ENCODE data around the gene NKD1. TPM values are rescaled to one million over a fixed set of nuclear protein-coding genes. Genes with fewer than 3 reads are reported as not detected.

Gene NKD1
- total RNA-seq, 1 donor from 2014 or later, result 2.1 TPM

DNA sequence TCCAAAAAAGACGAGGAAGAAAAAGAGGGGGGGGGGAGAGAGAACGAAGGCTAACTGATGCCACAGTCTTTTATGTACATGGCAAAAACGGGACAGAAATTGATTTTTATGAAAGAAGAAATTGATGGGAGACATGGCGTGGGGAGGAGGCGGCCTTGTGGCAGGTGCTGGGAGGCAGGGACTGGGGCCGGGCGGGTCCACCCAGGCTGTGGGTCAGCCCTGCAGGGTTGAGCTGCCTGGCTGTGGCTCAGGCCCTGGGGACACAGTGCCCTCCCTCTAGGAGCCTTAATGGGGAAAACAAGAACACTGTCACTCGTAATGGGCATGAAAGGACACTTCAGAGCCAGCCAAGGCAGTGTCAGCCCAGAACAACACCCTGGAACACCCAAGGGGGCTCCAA, 98.1 kb downstream of the NKD1 start:
- Histone ChIP-seq H3K27ac (ENCODE audit: low read depth, low read length) (no peak overlapping the region), H3K9me3 (ENCODE audit: control insufficient read depth in 3 of 3, low read length in 3 of 3) (no peaks in the 10 kb centered on the region), H3K36me3 (ENCODE audit: control insufficient read depth in 3 of 3, insufficient read depth in 3 of 3, low read length in 3 of 3) (no peaks in the 10 kb centered on the region), H3K4me3 (ENCODE audit: low read length in 3 of 3) (no peak overlapping the region), H3K4me1 (ENCODE audit: control insufficient read depth in 3 of 3, insufficient read depth in 3 of 3, low read length in 3 of 3) (peaks cover 0 to 4% (median 0%) of the 10 kb centered on the region in 3 donors), H3K9ac (ENCODE audit: low read depth in 1 of 3, low read length in 3 of 3) (no peak overlapping the region), H3K27me3 (ENCODE audit: control insufficient read depth in 3 of 3, insufficient read depth in 3 of 3, low read length in 3 of 3) (peaks cover 0 to 3% (median 3%) of the 10 kb centered on the region in 3 donors)

GRCh38 chr16:50651835-50652438, 103.7 kb downstream of the NKD1 start:
- Histone ChIP-seq H3K4me3 (ENCODE audit: low read length in 3 of 3) (no peak overlapping the region), H3K9ac (ENCODE audit: low read depth in 1 of 3, low read length in 3 of 3) (no peak overlapping the region), H3K9me3 (ENCODE audit: control insufficient read depth in 3 of 3, low read length in 3 of 3) (no peaks in the 10 kb centered on the region), H3K27me3 (ENCODE audit: control insufficient read depth in 3 of 3, insufficient read depth in 3 of 3, low read length in 3 of 3) (peaks cover 0 to 5% (median 0%) of the 10 kb centered on the region in 3 donors), H3K27ac (ENCODE audit: low read depth, low read length) (no peak overlapping the region), H3K36me3 (ENCODE audit: control insufficient read depth in 3 of 3, insufficient read depth in 3 of 3, low read length in 3 of 3) (no peaks in the 10 kb centered on the region), H3K4me1 (ENCODE audit: control insufficient read depth in 3 of 3, insufficient read depth in 3 of 3, low read length in 3 of 3) (no peaks in the 10 kb centered on the region)

DNA sequence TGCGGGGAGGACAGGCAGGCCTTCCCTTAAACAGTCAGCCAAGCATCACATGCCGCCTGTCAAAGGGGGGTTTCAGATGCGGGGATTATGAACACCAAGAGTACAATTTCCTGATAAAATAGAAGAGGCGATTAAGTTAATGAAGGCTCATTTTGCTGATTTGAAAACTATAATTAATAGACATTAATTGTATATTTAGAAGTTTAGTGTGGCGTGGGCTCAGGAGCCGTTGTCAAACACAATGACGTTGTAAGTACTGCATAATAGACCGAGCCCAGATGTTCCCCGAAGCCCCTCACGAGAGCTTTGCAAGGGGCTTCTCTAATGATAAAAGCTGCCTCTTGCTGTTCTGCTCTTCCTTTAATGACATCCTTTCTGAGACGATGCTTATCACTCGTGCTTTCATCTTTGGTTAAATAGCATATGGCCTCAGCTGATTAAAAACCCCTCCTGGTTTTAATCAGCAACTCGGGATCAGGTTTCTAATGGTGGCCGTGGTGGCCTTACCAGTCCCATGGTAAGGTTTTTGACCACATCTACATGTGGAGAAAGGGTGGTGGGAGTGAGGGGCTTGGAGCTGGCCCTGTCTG, 104.7 kb downstream of the NKD1 start:
- Histone ChIP-seq H3K4me3 (ENCODE audit: low read length in 3 of 3) (no peak overlapping the region), H3K36me3 (ENCODE audit: control insufficient read depth in 3 of 3, insufficient read depth in 3 of 3, low read length in 3 of 3) (no peaks in the 10 kb centered on the region), H3K9me3 (ENCODE audit: control insufficient read depth in 3 of 3, low read length in 3 of 3) (no peaks in the 10 kb centered on the region), H3K27me3 (ENCODE audit: control insufficient read depth in 3 of 3, insufficient read depth in 3 of 3, low read length in 3 of 3) (peaks cover 0 to 5% (median 0%) of the 10 kb centered on the region in 3 donors), H3K27ac (ENCODE audit: low read depth, low read length) (no peak overlapping the region), H3K9ac (ENCODE audit: low read depth in 1 of 3, low read length in 3 of 3) (no peak overlapping the region), H3K4me1 (ENCODE audit: control insufficient read depth in 3 of 3, insufficient read depth in 3 of 3, low read length in 3 of 3) (no peaks in the 10 kb centered on the region)

DNA sequence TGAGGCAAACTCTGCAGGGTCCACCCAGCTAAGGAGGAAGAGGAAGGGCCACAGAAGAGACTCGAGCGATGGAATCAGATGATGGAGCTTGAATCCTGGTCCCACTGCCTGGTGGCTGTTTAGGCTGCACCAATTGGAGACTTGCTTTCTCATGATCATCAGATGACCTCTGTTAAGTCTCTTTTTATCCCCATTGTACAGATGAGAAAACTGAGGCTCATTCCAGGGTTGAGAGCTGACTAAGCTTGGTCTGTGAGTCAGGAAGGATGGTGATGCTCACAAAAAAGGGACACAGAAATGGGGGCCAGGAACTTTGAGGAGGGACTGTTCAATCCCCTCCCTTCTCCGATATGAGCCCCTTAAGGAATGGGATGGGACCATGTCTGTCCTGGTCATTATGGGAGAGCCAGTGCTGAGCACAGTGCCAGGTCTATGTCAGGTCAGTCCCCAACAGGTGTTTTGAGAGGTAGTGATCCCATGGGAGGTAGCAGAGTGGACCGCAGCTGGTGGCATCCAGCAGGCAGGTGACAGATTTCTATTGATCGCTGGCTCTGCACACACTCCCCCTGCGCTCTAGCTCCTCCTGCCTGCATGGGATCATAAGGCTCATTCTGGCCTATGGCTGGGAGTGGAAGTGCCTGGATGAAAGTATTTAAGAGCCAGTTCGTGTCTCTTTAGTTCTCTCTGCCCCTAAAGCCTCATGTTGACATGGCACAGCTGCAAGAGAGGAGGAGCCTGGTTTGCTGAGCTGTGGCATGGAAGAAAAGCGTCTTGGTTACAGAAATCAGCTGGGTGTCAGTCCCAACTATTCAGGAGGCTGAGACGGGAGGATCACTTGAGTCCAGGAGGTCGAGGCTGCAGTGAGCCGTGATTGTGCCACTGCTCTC, 105.7 kb downstream of the NKD1 start:
- Histone ChIP-seq H3K9ac (ENCODE audit: low read depth in 1 of 3, low read length in 3 of 3) (no peak overlapping the region), H3K9me3 (ENCODE audit: control insufficient read depth in 3 of 3, low read length in 3 of 3) (no peaks in the 10 kb centered on the region), H3K27me3 (ENCODE audit: control insufficient read depth in 3 of 3, insufficient read depth in 3 of 3, low read length in 3 of 3) (peaks cover 0 to 5% (median 0%) of the 10 kb centered on the region in 3 donors), H3K27ac (ENCODE audit: low read depth, low read length) (no peak overlapping the region), H3K4me1 (ENCODE audit: control insufficient read depth in 3 of 3, insufficient read depth in 3 of 3, low read length in 3 of 3) (no peaks in the 10 kb centered on the region), H3K4me3 (ENCODE audit: low read length in 3 of 3) (no peak overlapping the region), H3K36me3 (ENCODE audit: control insufficient read depth in 3 of 3, insufficient read depth in 3 of 3, low read length in 3 of 3) (no peaks in the 10 kb centered on the region)

DNA sequence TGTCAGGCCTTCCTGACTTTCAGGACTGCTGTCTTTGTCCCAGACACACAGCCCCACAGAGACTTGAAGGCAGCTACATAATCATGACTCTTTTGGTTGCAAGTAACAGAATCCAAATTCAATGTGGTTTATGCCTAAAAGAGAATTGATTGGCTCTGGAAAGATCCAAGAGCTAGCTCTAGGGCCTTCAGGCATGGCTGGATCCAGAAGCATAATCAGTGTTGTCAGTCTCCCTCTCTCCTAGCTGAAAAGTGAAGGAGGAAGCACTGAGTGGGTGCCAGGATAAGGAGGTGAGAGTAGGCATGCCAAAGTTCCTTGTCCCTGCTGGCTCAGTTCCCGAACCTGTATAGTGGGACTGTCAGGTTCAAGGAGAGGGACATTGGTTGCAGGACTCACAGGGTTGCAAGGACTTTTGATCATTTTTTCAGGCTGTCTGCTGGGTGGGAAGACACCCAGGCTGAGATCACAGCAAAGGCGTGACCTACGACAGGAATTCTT, 107.4 kb downstream of the NKD1 start:
- H3K36me3 ChIP-seq (ENCODE audit: control insufficient read depth in 3 of 3, insufficient read depth in 3 of 3, low read length in 3 of 3), result no peaks in the 10 kb centered on the region
- no peak overlapping the region for H3K4me3 ChIP-seq (ENCODE audit: low read length in 3 of 3)
- no peaks in the 10 kb centered on the region for H3K9me3 ChIP-seq (ENCODE audit: control insufficient read depth in 3 of 3, low read length in 3 of 3)
- no peak overlapping the region for H3K27ac ChIP-seq (ENCODE audit: low read depth, low read length)
- H3K27me3 ChIP-seq (ENCODE audit: control insufficient read depth in 3 of 3, insufficient read depth in 3 of 3, low read length in 3 of 3), result peaks cover 0 to 5% (median 0%) of the 10 kb centered on the region in 3 donors
- no peaks in the 10 kb centered on the region for H3K4me1 ChIP-seq (ENCODE audit: control insufficient read depth in 3 of 3, insufficient read depth in 3 of 3, low read length in 3 of 3)
- no peak overlapping the region for H3K9ac ChIP-seq (ENCODE audit: low read depth in 1 of 3, low read length in 3 of 3)

GRCh38 chr16:50657241-50657640, 109.0 kb downstream of the NKD1 start:
- no peak overlapping the region for H3K27ac ChIP-seq (ENCODE audit: low read depth, low read length)
- no peak overlapping the region for H3K4me3 ChIP-seq (ENCODE audit: low read length in 3 of 3)
- H3K9ac ChIP-seq (ENCODE audit: low read depth in 1 of 3, low read length in 3 of 3), result no peak overlapping the region
- H3K9me3 ChIP-seq (ENCODE audit: control insufficient read depth in 3 of 3, low read length in 3 of 3), result no peaks in the 10 kb centered on the region
- peaks cover 0 to under 1% (median 0%) of the 10 kb centered on the region in 3 donors for H3K4me1 ChIP-seq (ENCODE audit: control insufficient read depth in 3 of 3, insufficient read depth in 3 of 3, low read length in 3 of 3)
- peaks cover 0 to 5% (median 0%) of the 10 kb centered on the region in 3 donors for H3K27me3 ChIP-seq (ENCODE audit: control insufficient read depth in 3 of 3, insufficient read depth in 3 of 3, low read length in 3 of 3)
- no peaks in the 10 kb centered on the region for H3K36me3 ChIP-seq (ENCODE audit: control insufficient read depth in 3 of 3, insufficient read depth in 3 of 3, low read length in 3 of 3)

DNA sequence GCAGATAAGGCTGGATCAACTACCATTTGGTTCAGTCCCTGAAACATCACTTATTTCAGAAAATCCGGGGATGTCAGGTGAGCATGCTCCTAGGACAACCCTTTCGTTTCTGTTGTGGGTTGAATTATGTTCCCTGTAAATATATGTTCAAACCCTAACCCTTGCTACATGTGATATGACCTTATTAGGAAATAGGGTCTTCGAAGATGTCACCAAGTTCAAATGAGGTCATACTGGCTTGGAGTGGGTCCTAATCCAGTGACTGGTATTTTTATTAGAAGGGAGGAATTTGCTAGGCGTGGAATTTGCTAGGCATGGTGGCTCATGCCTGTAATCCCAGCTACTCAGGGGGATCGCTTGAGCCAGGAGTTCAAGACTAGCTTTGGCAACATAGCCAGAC, 111.6 kb downstream of the NKD1 start:
- Histone ChIP-seq H3K9ac (ENCODE audit: low read depth in 1 of 3, low read length in 3 of 3) (no peak overlapping the region), H3K9me3 (ENCODE audit: control insufficient read depth in 3 of 3, low read length in 3 of 3) (no peaks in the 10 kb centered on the region), H3K27me3 (ENCODE audit: control insufficient read depth in 3 of 3, insufficient read depth in 3 of 3, low read length in 3 of 3) (peaks cover 0 to under 1% (median 0%) of the 10 kb centered on the region in 3 donors), H3K4me3 (ENCODE audit: low read length in 3 of 3) (no peak overlapping the region), H3K27ac (ENCODE audit: low read depth, low read length) (no peak overlapping the region), H3K36me3 (ENCODE audit: control insufficient read depth in 3 of 3, insufficient read depth in 3 of 3, low read length in 3 of 3) (no peaks in the 10 kb centered on the region), H3K4me1 (ENCODE audit: control insufficient read depth in 3 of 3, insufficient read depth in 3 of 3, low read length in 3 of 3) (peaks cover 0 to 7% (median 3%) of the 10 kb centered on the region in 3 donors)

- no peak overlapping the region for H3K27ac ChIP-seq (ENCODE audit: low read depth, low read length)
- H3K9ac ChIP-seq (ENCODE audit: low read depth in 1 of 3, low read length in 3 of 3), result peak overlapping the region in 1 of 3 donors; percentile 40
- H3K4me3 ChIP-seq (ENCODE audit: low read length in 3 of 3), result no peak overlapping the region
- no peaks in the 10 kb centered on the region for H3K36me3 ChIP-seq (ENCODE audit: control insufficient read depth in 3 of 3, insufficient read depth in 3 of 3, low read length in 3 of 3)
- H3K4me1 ChIP-seq (ENCODE audit: control insufficient read depth in 3 of 3, insufficient read depth in 3 of 3, low read length in 3 of 3), result peaks cover 0 to 17% (median 13%) of the 10 kb centered on the region in 3 donors
- H3K27me3 ChIP-seq (ENCODE audit: control insufficient read depth in 3 of 3, insufficient read depth in 3 of 3, low read length in 3 of 3), result no peaks in the 10 kb centered on the region
- no peaks in the 10 kb centered on the region for H3K9me3 ChIP-seq (ENCODE audit: control insufficient read depth in 3 of 3, low read length in 3 of 3)
Measured at GRCh38 chr16:50662306-50662940, 114.2 kb downstream of the NKD1 start.

DNA sequence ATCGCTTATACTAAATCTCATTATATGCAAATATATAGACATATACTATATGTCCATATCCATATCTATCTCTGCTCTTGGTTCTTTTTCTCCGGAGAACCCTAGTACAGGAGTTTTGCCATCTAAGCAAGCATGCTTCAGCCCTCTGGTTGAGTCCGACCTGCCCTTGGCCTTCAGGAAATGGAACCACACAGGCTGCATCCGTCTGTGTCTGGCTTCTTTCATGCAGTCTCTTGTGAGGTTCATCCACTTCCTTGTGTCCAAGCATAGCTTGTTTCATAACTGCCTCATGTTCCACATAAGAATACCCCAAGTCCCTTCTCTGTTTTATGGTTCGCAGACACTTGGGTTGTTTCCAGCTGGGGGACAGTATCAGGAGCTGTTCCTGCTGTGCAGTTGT, 116.1 kb downstream of the NKD1 start:
- H3K27me3 ChIP-seq (ENCODE audit: control insufficient read depth in 3 of 3, insufficient read depth in 3 of 3, low read length in 3 of 3), result no peaks in the 10 kb centered on the region
- H3K9ac ChIP-seq (ENCODE audit: low read depth in 1 of 3, low read length in 3 of 3), result no peak overlapping the region
- H3K27ac ChIP-seq (ENCODE audit: low read depth, low read length), result no peak overlapping the region
- peaks cover 0 to 2% (median 0%) of the 10 kb centered on the region in 3 donors for H3K36me3 ChIP-seq (ENCODE audit: control insufficient read depth in 3 of 3, insufficient read depth in 3 of 3, low read length in 3 of 3)
- no peak overlapping the region for H3K4me3 ChIP-seq (ENCODE audit: low read length in 3 of 3)
- H3K9me3 ChIP-seq (ENCODE audit: control insufficient read depth in 3 of 3, low read length in 3 of 3), result no peaks in the 10 kb centered on the region
- H3K4me1 ChIP-seq (ENCODE audit: control insufficient read depth in 3 of 3, insufficient read depth in 3 of 3, low read length in 3 of 3), result peaks cover 14 to 36% (median 31%) of the 10 kb centered on the region in 3 donors

Data from skeletal muscle tissue (tissue), 4 donors.